ENCODE data around the gene TTLL10. TPM values are rescaled to one million over a fixed set of nuclear protein-coding genes. Genes with fewer than 3 reads are reported as not detected.
"Not testable (repeated sequence)": the region's sequence is repeated elsewhere in the genome, so short reads cannot be mapped to it uniquely, and the experiment has no call there.

Gene TTLL10
- total RNA-seq, 1 donor, result 0.42 TPM

DNA sequence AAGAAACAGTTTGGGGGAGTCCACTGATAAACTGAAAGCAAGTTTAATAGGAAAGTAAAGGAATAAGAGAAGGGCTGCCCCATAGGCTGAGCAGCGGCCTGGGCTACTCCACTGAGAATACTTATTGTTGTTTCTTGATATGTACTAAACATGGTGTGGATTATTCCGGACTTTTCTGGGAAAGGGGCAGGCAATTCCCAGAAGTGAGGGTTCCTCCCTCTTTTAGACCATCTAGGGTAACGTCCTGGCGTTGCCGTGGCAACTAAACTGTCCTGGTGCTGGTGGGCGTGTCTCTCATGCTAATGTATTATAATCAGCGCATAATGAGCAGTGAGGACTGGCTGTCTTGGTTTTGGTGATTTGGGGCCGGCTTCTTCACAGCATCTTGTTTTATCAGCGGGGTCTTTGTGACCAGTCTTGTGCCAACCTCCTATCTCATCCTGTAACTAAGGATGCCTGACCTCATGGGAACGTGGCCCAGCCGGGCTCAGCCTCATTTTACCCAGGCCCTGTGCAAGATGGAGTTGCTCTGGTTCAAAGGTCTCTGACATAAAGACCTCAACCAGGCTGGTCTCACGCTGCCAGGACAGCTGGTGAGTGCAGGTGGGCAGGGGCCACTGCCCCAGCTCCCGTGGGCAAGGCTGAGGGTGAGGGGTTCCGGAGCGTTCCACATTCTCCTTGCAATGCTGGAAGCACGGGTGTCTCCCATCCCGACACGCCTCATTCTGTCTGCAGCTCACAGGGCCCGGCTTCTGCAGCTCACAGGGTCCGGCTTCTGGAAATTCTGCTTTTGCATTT is 38.1 kb upstream of the TTLL10 start:
- Histone ChIP-seq H3K27me3 (ENCODE audit: insufficient read depth, low read length) (no peaks in the 10 kb centered on the region), H3K4me1 (ENCODE audit: insufficient read depth, low read length) (peaks cover 16% of the 10 kb centered on the region), H3K4me3 (ENCODE audit: low read length) (no peak overlapping the region), H3K9me3 (ENCODE audit: low read depth, low read length) (no peaks in the 10 kb centered on the region)

DNA sequence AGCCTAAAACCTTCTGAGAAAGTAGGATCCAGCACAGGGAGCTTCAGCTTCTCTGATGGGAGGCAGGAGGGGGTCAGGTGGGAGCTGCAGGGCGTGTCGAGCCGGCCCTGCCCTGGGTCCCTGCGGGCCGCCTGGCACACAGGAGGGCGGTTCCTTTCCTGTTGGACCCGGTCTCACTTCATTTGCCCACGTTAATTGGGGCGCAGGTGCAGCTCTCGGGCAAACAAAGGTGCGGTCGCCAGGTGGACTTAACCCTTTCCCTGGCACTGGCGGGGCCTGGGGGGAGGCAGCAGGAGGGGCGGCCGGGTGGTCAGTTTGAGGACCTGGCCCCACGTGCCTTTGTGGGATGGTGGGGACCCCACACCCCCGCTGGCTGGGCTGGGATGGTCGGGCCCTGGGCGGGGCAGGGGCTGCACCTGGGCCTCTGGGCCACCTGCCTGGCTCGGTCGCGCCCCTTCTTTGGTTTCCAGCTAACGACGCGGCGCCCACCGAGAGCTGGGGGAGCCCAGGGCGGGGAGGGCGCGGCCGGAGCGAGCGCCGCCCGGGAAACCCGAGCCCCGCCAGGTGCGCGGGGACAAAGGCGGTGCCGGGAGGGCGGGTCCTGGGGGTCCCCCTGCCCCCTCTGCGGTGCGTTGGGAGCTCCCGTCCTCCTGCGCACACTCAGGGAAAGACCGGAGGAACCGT is 37.0 kb upstream of the TTLL10 start:
- Histone ChIP-seq H3K4me1 (ENCODE audit: insufficient read depth, low read length) (peaks cover 16% of the 10 kb centered on the region), H3K4me3 (ENCODE audit: low read length) (no peak overlapping the region), H3K9me3 (ENCODE audit: low read depth, low read length) (no peaks in the 10 kb centered on the region), H3K27me3 (ENCODE audit: insufficient read depth, low read length) (no peaks in the 10 kb centered on the region)

DNA sequence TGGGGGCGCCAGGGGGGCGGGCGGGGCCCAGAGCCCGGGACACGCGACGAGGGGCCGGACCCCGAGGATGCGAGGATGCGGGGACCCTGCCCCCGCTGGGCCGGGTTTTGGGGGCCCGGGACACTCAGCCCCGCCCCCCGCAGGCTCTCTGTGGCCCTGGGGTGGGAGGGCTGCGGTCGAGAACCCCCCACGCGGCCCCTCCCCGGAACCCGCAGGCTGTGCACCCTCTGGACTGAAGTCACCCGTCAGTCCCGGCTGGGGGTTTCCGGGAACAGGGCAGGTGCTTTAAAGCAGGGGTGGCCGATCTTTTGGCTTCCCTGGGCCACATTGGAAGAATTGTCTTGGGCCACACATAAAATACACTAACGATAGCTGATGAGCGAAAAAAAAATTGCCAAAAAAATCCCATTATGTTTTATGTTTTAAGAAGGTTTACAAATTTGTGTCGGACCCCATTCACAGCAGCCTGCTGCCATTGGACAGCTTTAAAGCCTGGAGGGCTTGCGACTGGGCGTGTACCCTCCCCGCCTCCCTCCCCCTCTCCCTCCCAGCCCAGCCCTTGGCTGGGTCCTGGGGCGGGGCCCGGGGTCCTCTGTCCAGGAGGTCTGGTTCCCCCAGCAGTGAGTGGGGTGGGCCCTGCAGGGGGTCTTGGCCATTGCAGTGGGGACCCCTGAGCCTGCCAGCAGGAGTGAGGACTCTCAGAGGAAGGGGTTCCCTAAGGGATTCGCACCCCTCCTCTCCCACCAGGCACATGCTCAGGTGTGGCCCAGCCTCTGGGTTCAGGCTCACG is 36.2 kb upstream of the TTLL10 start:
- Histone ChIP-seq H3K9me3 (ENCODE audit: low read depth, low read length) (no peaks in the 10 kb centered on the region), H3K4me3 (ENCODE audit: low read length) (no peak overlapping the region), H3K4me1 (ENCODE audit: insufficient read depth, low read length) (peaks cover 16% of the 10 kb centered on the region), H3K27me3 (ENCODE audit: insufficient read depth, low read length) (no peaks in the 10 kb centered on the region)

DNA sequence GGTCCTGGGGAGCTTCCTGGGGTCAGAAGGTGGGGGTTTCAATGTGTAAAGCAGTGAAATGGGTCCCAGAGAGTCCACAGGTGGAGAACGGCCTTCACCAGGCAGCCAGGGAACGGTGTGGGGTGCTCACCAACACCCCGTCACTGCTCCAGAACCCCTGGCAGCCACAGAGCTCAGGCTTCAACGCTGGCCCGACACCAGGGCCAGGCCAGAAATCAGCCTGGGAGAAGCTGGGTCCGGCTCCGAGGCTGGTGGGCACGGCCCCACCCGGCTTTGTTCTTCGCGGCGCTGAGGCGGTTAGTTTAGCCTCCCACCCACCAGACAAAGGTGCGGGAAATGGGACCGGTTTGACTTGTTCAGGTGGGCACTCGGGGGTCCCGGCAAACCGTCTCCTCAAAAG is 33.0 kb upstream of the TTLL10 start:
- Histone ChIP-seq H3K27me3 (ENCODE audit: insufficient read depth, low read length) (no peaks in the 10 kb centered on the region), H3K4me1 (ENCODE audit: insufficient read depth, low read length) (peaks cover 38% of the 10 kb centered on the region), H3K4me3 (ENCODE audit: low read length) (no peak overlapping the region), H3K9me3 (ENCODE audit: low read depth, low read length) (no peaks in the 10 kb centered on the region)

DNA sequence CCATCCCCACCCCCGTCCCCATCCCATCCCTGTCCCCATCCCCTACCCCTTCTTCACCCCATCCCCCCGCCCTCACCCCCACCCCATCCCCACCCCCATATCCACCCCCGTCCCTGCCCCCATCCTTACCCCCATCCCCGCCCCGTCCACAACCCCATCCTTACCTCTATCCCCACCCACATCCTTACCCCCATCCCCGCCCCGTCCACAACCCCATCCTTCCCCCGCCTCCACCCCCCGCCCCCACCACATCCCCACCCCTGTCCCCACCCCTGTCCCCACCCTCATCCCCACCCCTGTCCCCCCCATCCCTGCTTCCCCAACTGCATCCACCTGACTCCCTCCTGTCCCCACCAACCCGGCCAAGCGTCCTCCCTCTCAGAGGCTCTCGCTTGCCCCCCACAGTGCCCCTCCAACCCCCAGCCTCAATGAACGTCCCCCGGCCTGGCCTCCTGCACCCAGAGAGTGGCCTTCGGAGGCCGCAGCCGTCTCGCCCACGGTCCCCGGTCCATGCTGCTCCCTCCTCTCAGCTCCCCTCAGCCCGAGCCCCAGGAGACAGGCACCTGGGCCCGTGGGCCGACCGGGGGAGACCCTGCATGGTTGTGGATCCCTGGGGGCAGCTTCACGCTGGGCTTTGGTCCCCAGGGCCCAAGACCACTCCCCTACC is 32.3 kb upstream of the TTLL10 start:
- peaks cover 31% of the 10 kb centered on the region for H3K4me1 ChIP-seq (ENCODE audit: insufficient read depth, low read length)
- H3K4me3 ChIP-seq (ENCODE audit: low read length), result no peak overlapping the region
- no peaks in the 10 kb centered on the region for H3K27me3 ChIP-seq (ENCODE audit: insufficient read depth, low read length)
- H3K9me3 ChIP-seq (ENCODE audit: low read depth, low read length), result no peaks in the 10 kb centered on the region

DNA sequence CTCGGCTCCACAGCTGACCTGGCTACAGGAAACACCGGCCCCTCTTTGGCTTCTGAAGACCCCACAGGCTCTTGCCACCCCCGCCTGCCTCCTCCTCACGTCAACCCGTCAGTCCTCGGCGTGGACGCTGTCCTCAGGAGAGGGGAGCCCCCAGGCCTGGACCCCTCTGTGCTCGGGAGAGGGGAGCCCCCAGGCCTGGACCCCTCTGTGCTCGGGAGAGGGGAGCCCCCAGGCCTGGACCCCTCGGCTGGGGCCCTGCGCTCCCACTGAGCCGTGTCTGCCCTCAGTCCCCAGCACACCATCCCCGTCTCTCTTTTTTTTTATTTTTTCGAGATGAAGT is 31.8 kb upstream of the TTLL10 start:
- Histone ChIP-seq H3K9me3 (ENCODE audit: low read depth, low read length) (no peaks in the 10 kb centered on the region), H3K27me3 (ENCODE audit: insufficient read depth, low read length) (no peaks in the 10 kb centered on the region), H3K4me3 (ENCODE audit: low read length) (no peak overlapping the region), H3K4me1 (ENCODE audit: insufficient read depth, low read length) (peaks cover 28% of the 10 kb centered on the region)

DNA sequence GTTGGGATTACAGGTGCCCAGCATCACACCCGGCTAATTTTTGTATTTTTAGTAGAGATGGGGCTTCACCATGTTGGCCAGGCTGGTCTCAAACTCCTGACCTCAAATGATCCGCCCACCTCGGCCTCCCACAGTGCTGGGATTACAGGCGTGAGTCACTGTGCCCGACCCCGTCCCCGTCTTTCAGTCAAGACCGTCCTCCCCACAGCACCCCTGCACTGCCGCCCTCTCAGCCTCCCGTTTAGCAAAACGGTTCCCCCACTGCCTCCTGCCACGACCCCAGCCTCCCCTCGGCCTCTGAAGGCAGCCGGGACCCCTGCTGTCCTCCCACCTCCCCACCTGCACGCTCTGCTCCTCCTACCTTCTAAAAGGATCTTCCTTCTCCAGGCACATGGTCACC is 31.3 kb upstream of the TTLL10 start:
- peaks cover 28% of the 10 kb centered on the region for H3K4me1 ChIP-seq (ENCODE audit: insufficient read depth, low read length)
- H3K4me3 ChIP-seq (ENCODE audit: low read length); H3K27me3 ChIP-seq (ENCODE audit: insufficient read depth, low read length); H3K9me3 ChIP-seq (ENCODE audit: low read depth, low read length): not testable (repeated sequence)

DNA sequence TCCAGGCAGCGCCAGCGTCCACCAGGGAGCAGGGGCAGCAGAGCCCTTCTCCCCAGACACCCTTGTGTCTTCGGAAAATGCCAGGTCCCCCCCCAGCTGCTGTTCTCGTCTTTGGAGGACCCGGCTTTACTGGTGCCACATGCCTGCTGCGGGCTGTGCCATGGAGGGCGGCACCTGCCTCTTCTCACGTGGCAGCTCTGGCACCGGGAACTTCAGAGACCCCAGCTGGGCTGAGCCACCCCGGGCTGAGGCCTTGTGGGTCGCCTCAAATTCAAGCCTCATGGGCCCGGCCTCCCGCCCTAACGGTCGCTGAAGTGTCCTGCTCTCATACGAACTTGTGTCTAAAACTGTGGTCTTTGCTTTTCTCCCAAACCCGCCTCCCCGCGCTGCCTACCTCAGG is 30.8 kb upstream of the TTLL10 start:
- H3K4me1 ChIP-seq (ENCODE audit: insufficient read depth, low read length), result peaks cover 26% of the 10 kb centered on the region
- no peak overlapping the region for H3K4me3 ChIP-seq (ENCODE audit: low read length)
- H3K27me3 ChIP-seq (ENCODE audit: insufficient read depth, low read length), result no peaks in the 10 kb centered on the region

DNA sequence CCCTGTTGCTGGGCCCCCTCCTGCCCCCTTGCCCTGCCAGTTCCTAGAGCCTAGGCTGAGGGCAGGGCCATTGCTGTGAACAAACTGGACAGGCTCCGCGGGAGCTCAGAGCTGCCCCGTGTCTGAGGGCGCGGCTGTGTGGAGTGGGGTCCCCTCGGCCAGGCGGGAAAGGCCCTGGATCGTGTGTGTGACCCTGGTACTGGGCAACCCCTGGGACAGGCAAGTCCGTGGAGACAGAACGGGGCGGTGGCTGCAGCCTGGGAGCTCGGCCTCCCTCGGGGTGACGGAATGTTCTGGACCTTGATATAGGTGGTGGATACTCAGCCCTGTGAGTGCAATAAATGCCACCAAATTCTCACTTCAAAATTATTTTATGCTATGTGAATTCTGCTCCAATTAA is 30.0 kb upstream of the TTLL10 start:
- H3K27me3 ChIP-seq (ENCODE audit: insufficient read depth, low read length), result no peaks in the 10 kb centered on the region
- H3K4me3 ChIP-seq (ENCODE audit: low read length), result no peak overlapping the region
- H3K4me1 ChIP-seq (ENCODE audit: insufficient read depth, low read length), result peaks cover 25% of the 10 kb centered on the region
- no peaks in the 10 kb centered on the region for H3K9me3 ChIP-seq (ENCODE audit: low read depth, low read length)

More for the DNA sequence above, 30.8 kb upstream of the TTLL10 start:
- H3K9me3 ChIP-seq (ENCODE audit: low read depth, low read length), result no peaks in the 10 kb centered on the region

DNA sequence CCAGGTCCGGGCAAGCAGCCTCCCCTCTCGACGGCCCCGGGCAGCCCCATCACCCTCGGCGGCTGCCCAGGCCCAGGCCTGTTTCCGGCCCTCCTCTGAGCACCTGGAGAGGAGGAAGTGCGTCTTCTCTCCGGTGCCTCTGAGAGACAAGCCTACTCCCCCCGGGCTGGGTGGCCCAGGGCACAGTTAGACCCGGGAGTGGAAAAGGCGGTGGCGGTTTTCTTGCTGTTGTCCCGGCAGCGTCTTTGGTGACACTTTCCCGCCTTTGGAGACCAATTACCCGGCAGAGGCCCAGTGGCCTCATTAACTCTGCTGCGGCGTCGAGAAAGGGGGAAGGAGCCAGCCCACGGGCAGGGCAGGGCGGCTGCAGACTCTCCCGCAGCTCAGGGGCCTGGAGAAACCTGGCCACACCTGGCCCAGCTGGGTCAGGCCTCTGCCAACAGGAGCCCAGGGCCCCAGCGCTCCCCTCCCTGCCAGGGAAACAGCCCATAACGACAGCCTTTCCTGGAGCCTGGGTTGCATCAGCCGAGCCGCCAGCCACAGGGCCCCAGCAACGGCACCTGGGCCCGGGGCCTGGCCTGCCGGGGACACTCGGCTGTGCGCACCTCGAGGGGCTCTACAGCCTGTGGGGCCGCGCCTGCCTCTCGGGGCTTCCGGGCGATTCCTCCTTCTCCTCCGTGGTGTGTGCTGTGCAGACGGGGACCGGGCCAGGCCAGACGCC is 29.4 kb upstream of the TTLL10 start:
- Histone ChIP-seq H3K9me3 (ENCODE audit: low read depth, low read length) (no peaks in the 10 kb centered on the region), H3K4me3 (ENCODE audit: low read length) (no peak overlapping the region), H3K4me1 (ENCODE audit: insufficient read depth, low read length) (peaks cover 22% of the 10 kb centered on the region), H3K27me3 (ENCODE audit: insufficient read depth, low read length) (no peaks in the 10 kb centered on the region)

DNA sequence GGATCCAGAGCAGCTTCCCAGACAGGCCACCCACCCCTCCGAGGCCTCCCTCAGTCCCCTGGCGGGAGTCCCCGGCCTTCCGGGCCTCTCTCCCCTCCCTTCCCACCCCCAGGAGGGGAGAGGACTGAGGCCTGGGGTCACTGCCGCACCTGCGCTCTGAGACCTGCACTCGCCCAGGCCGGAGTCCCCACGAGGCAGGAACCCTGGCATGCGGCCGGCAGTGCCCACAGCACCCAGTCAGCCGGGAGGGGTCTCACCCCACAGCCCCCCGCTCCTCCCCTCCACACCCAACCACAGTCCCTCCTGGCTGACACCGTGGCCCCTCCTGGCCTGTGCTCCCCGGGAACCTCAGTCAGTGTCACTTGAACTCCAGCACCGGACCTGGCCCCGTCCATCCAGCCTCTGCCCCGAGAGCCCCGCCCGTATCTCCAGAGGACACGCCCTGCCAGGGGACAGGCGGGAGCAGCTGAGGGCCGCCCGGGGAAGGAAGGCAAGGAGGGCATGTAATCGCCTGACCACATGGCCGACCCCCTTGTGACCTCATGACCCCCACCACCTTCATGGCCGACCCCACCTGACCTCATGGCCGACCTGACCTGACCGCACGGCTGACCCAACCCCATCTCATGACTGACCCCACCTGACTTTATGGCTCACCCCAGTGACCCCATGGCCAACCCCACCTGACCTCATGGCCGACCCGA is 28.7 kb upstream of the TTLL10 start:
- no peak overlapping the region for H3K4me3 ChIP-seq (ENCODE audit: low read length)
- H3K27me3 ChIP-seq (ENCODE audit: insufficient read depth, low read length), result no peaks in the 10 kb centered on the region
- peaks cover 22% of the 10 kb centered on the region for H3K4me1 ChIP-seq (ENCODE audit: insufficient read depth, low read length)
- H3K9me3 ChIP-seq (ENCODE audit: low read depth, low read length), result no peaks in the 10 kb centered on the region

DNA sequence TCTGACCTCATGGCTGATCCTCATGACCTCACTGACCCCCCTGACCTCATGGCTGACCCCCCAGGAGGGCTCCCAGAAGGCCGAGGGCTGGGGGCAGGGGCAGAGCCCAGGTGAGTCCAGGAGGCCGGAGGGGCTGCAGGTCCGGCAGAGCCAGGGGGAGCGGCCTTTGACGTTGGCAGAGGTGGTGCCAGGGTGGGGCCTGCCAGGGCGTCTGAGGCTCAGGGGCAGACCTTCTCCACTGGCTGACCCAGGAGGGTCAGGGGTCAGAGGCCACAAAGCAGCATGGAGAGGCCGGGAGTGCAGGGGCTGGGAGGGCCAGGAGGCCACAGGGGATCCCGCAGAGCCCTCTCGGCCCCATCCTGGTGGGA is 28.1 kb upstream of the TTLL10 start:
- H3K27me3 ChIP-seq (ENCODE audit: insufficient read depth, low read length), result no peaks in the 10 kb centered on the region
- H3K4me3 ChIP-seq (ENCODE audit: low read length), result no peak overlapping the region
- no peaks in the 10 kb centered on the region for H3K9me3 ChIP-seq (ENCODE audit: low read depth, low read length)
- peaks cover 22% of the 10 kb centered on the region for H3K4me1 ChIP-seq (ENCODE audit: insufficient read depth, low read length)

DNA sequence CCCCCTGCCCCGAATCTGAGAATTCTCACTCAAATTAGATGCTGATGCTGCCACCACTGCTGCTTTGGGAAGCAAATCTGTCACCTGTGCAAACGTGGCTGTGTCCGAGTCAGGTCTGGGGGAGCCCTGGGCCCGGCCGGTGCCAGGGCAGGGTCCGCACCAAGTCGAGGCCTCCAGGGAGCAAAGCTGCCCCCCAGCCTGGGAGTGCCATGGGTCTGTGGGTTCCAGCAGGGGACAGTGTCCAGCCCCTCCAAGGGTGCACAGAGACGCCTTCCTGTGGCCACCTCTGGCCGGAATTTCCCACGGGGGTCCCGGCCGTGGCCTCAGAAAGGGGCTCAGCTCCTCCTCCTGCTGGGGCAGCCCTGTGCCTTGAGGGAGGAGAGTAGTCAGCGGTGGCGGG is 27.7 kb upstream of the TTLL10 start:
- no peaks in the 10 kb centered on the region for H3K27me3 ChIP-seq (ENCODE audit: insufficient read depth, low read length)
- H3K4me3 ChIP-seq (ENCODE audit: low read length), result no peak overlapping the region
- H3K4me1 ChIP-seq (ENCODE audit: insufficient read depth, low read length), result peaks cover 22% of the 10 kb centered on the region
- H3K9me3 ChIP-seq (ENCODE audit: low read depth, low read length), result no peaks in the 10 kb centered on the region

DNA sequence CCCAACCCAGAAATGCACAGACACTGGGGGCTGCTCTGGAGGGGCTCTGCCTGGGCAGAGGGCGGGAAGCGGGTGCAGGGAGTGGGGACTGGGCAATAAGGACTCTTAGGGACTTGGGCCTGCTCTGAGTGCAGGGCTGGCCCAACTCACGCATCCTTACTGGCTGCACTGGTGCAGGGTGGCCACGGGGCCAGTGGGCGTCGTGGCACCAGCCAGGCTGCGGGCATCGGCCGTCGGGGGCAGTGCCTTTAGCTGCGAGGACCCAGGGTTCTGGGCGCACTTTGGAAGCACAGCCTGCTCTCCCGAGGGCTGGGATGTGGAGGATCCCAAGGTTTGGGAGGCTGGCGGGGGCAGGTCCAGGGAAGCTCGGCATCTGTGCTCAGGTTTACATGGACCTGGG is 27.1 kb upstream of the TTLL10 start:
- no peaks in the 10 kb centered on the region for H3K27me3 ChIP-seq (ENCODE audit: insufficient read depth, low read length)
- H3K4me1 ChIP-seq (ENCODE audit: insufficient read depth, low read length), result peaks cover 22% of the 10 kb centered on the region
- H3K4me3 ChIP-seq (ENCODE audit: low read length), result no peak overlapping the region
- no peaks in the 10 kb centered on the region for H3K9me3 ChIP-seq (ENCODE audit: low read depth, low read length)

All from mononuclear cell (primary cell).